HepG2 (cell line): ENCODE measurements around the gene IQCH. TPM values are rescaled to one million over a fixed set of nuclear protein-coding genes. Genes with fewer than 3 reads are reported as not detected.

ENCODE experiments used
- ATF4 ChIP-seq, 2 experiments: fragments of 450-650 bp in 1 of 2; sonication (generic) in 1 of 2; formaldehyde crosslinking; IDR thresholded peaks; 2 replicates each; pipeline versions ENCODE4 v1.5.0 to v1.8.0; 2020 to 2022; ENCODE audit warnings: mild to moderate bottlenecking in 1 of 2, missing genetic modification reagents in 1 of 2
- BCL6 ChIP-seq: IDR thresholded peaks from 2 replicates; pipeline ENCODE4 v1.6.1; 2016; ENCODE audit warnings: missing genetic modification reagents, missing compliant biosample characterization
- ESRRA ChIP-seq: sonication (generic); formaldehyde crosslinking; IDR thresholded peaks from 2 replicates; pipeline ENCODE4 v1.5.1; 2020; ENCODE audit warnings: mild to moderate bottlenecking, low read depth, missing genetic modification reagents
- ETV5 ChIP-seq: IDR thresholded peaks from 2 replicates; pipeline ENCODE4 v1.6.1; 2018; ENCODE audit warnings: missing biosample characterization, missing genetic modification reagents, inconsistent platforms, borderline replicate concordance
- GRHL1 ChIP-seq: sonication (generic); formaldehyde crosslinking; conservative IDR thresholded peaks from 2 replicates; pipeline ENCODE4 v1.8.0; 2022; ENCODE audit warnings: missing genetic modification reagents
- HMGXB4 ChIP-seq, 2 experiments: sonication (generic) in 1 of 2; formaldehyde crosslinking in 1 of 2; IDR thresholded peaks; 2 replicates each; pipeline versions ENCODE4 v1.4.0 to v1.6.1; 2018 to 2020; ENCODE audit warnings: missing genetic modification reagents in 2 of 2, borderline replicate concordance in 1 of 2, low read depth in 1 of 2, mild to moderate bottlenecking in 1 of 2, missing biosample characterization in 1 of 2
- JUNB ChIP-seq: sonication (generic); formaldehyde crosslinking; IDR thresholded peaks from 2 replicates; pipeline ENCODE4 v1.8.0; 2022; ENCODE audit warnings: missing genetic modification reagents, mild to moderate bottlenecking, borderline replicate concordance
- MAX ChIP-seq: IDR thresholded peaks from 2 replicates; pipeline ENCODE4 v1.6.1; 2012; ENCODE audit warnings: inconsistent platforms
- MED1 ChIP-seq: sonication (generic); formaldehyde crosslinking; IDR thresholded peaks from 2 replicates; pipeline ENCODE4 v1.4.0; 2020; ENCODE audit warnings: missing genetic modification reagents
- NBN ChIP-seq: fragments of 450-650 bp; conservative IDR thresholded peaks from 2 replicates; pipeline ENCODE4 v1.6.1; 2017
- PHF8 ChIP-seq: sonication (generic); formaldehyde crosslinking; IDR thresholded peaks from 2 replicates; pipeline ENCODE4 v1.5.0; 2020; ENCODE audit warnings: missing genetic modification reagents
- RORA ChIP-seq: sonication (generic); formaldehyde crosslinking; IDR thresholded peaks from 2 replicates; pipeline ENCODE4 v1.5.0; 2020; ENCODE audit warnings: mild to moderate bottlenecking, missing genetic modification reagents, moderate library complexity
- ZNF160 ChIP-seq: sonication (generic); formaldehyde crosslinking; IDR thresholded peaks from 2 replicates; pipeline ENCODE4 v1.8.0; 2022; ENCODE audit warnings: mild to moderate bottlenecking, inconsistent platforms, missing genetic modification reagents
- ZNF256 ChIP-seq: sonication (generic); formaldehyde crosslinking; conservative IDR thresholded peaks from 2 replicates; pipeline ENCODE4 v1.4.0; 2020; ENCODE audit warnings: missing genetic modification reagents
- ZNF350 ChIP-seq: sonication (generic); formaldehyde crosslinking; IDR thresholded peaks from 2 replicates; pipeline ENCODE4 v1.4.0; 2020; ENCODE audit warnings: mild to moderate bottlenecking, low read depth, missing genetic modification reagents, borderline replicate concordance
- ZNF468 ChIP-seq: sonication (generic); formaldehyde crosslinking; IDR thresholded peaks from 2 replicates; pipeline ENCODE4 v1.8.0; 2022; ENCODE audit warnings: mild to moderate bottlenecking, moderate library complexity, missing genetic modification reagents
- ZNF512 ChIP-seq: sonication (generic); formaldehyde crosslinking; IDR thresholded peaks from 2 replicates; pipeline ENCODE4 v1.4.0; 2020; ENCODE audit warnings: mild to moderate bottlenecking, missing genetic modification reagents
- ZNF567 ChIP-seq: sonication (generic); formaldehyde crosslinking; IDR thresholded peaks from 2 replicates; pipeline ENCODE4 v1.8.1; 2023; ENCODE audit warnings: mild to moderate bottlenecking, missing genetic modification reagents, borderline replicate concordance
- ZNF839 ChIP-seq: sonication (generic); formaldehyde crosslinking; IDR thresholded peaks from 2 replicates; pipeline ENCODE4 v1.4.0; 2020; ENCODE audit warnings: missing genetic modification reagents, mild to moderate bottlenecking, borderline replicate concordance
- ZNF878 ChIP-seq: sonication (generic); formaldehyde crosslinking; IDR thresholded peaks from 2 replicates; pipeline ENCODE4 v1.8.1; 2023; ENCODE audit warnings: mild to moderate bottlenecking, missing genetic modification reagents, moderate library complexity
- polyA plus RNA-seq, 8 experiments: library from polyadenylated mRNA; depleted of rRNA in 3 of 8; stranded (reverse) in 7 of 8; unstranded in 1 of 8; fragments of >200 nt; fragmentation: Illumina TruSeq in 4 of 8; extraction: Trizol in 4 of 8; gene quantifications; 2 replicates each; pipeline versions ENCODE4 v1.2.1 to v1.2.3, GENCODE V29; 2011 to 2016; ENCODE audit warnings: low read depth in 4 of 8, missing spikeins in 1 of 8, mixed read lengths in 1 of 8; ENCODE audit not compliant: insufficient read depth in 1 of 8
- total RNA-seq, 5 experiments: library from RNA; depleted of rRNA; stranded (reverse); fragments of >200 nt; fragmentation: Illumina TruSeq; extraction: Trizol; gene quantifications; 2 replicates each; pipeline ENCODE4 v1.2.3, GENCODE V29; 2016; ENCODE audit warnings: low read depth in 1 of 5

IQCH gene
- total and polyA plus RNA-seq, 2 of the 13 experiments (the other 11 are each of a cell fraction or from before 2014, with no cell fraction given): 0.16 to 0.55 TPM

- TF ChIP-seq PHF8 (peak; percentile 89), ETV5 (CRISPR knock-in tag) (peak; percentile 94), RORA (CRISPR knock-in tag) (no peak), HMGXB4 (CRISPR knock-in tag; IDR thresholded peaks at IDR 0.05; ENCODE audit: borderline replicate concordance in 1 of 2, low read depth in 1 of 2) (peak; percentile 44 to 76; a peak in 3 of 4 replicates), ZNF839 (CRISPR knock-in tag) (no peak), ZNF567 (peak; percentile 79; the same call in 1 of the 2 replicates), MAX (peak; percentile 79), ZNF468 (CRISPR knock-in tag) (no peak), NBN (no peak), JUNB (CRISPR knock-in tag) (no peak), GRHL1 (CRISPR knock-in tag) (no peak), MED1 (CRISPR knock-in tag) (peak; percentile 45; the same call in 1 of the 2 replicates), ZNF512 (CRISPR knock-in tag) (no peak), ATF4 (CRISPR knock-in tag; IDR thresholded peaks at IDR 0.05) (no peak), ZNF350 (CRISPR knock-in tag) (peak; percentile 92; the same call in 1 of the 2 replicates), ZNF256 (no peak), ZNF160 (CRISPR knock-in tag) (peak; percentile 69; the same call in 1 of the 2 replicates), ZNF878 (CRISPR knock-in tag) (no peak), ESRRA (CRISPR knock-in tag) (no peak), BCL6 (CRISPR knock-in tag) (no peak; the same call in 1 of the 2 replicates)
Observed at GRCh38 chr15:67254238-67255175, at the start of gene IQCH, which contains the start of gene AAGAB (continued).
